Measurements from ENCODE around the gene IGFBP6. TPM values are rescaled to one million over a fixed set of nuclear protein-coding genes. Genes with fewer than 3 reads are reported as not detected.
"Not testable (repeated sequence)": the region's sequence is repeated elsewhere in the genome, so short reads cannot be mapped to it uniquely, and the experiment has no call there.

The IGFBP6 gene
- total RNA-seq, 1 donor from 2014 or later: 70.3 TPM

DNA sequence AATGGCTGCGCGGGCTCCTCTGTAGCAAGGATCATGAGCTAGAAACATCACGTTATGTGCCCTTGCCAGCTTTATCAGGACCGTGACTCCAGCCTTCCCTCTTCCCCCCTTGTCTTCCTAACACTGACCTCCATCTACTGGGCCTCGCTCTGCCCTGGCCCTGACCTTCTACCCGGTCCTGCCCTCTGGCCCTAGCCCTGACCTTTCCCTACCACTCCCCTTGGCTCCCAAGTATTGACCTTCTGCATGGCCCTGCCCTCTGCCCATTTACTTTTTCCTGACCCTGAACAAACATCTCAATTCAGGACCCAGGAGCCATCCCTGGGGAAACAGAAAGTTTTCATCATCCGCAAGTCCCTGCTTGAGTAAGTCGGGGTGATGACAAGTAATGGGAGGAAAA is 7.8 kb downstream of the IGFBP6 start:
- DNase-seq (ENCODE audit: low spot score in 2 of 2, unreplicated experiment in 2 of 2): no peak
- Mint-ChIP-seq H3K27me3 (ENCODE audit: low read depth) (no peaks in the 10 kb centered on the region), H3K27ac (no peak overlapping the region), H3K4me1 (peaks cover 8% of the 10 kb centered on the region), H3K4me3 (no peak overlapping the region), H3K9me3 (no peaks in the 10 kb centered on the region), H3K36me3 (peaks cover 4% of the 10 kb centered on the region)
- TF ChIP-seq, protein P1, sequence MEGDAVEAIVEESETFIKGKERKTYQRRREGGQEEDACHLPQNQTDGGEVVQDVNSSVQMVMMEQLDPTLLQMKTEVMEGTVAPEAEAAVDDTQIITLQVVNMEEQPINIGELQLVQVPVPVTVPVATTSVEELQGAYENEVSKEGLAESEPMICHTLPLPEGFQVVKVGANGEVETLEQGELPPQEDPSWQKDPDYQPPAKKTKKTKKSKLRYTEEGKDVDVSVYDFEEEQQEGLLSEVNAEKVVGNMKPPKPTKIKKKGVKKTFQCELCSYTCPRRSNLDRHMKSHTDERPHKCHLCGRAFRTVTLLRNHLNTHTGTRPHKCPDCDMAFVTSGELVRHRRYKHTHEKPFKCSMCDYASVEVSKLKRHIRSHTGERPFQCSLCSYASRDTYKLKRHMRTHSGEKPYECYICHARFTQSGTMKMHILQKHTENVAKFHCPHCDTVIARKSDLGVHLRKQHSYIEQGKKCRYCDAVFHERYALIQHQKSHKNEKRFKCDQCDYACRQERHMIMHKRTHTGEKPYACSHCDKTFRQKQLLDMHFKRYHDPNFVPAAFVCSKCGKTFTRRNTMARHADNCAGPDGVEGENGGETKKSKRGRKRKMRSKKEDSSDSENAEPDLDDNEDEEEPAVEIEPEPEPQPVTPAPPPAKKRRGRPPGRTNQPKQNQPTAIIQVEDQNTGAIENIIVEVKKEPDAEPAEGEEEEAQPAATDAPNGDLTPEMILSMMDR (IDR thresholded peaks at IDR 0.05; ENCODE audit: unreplicated experiment): no peak

DNA sequence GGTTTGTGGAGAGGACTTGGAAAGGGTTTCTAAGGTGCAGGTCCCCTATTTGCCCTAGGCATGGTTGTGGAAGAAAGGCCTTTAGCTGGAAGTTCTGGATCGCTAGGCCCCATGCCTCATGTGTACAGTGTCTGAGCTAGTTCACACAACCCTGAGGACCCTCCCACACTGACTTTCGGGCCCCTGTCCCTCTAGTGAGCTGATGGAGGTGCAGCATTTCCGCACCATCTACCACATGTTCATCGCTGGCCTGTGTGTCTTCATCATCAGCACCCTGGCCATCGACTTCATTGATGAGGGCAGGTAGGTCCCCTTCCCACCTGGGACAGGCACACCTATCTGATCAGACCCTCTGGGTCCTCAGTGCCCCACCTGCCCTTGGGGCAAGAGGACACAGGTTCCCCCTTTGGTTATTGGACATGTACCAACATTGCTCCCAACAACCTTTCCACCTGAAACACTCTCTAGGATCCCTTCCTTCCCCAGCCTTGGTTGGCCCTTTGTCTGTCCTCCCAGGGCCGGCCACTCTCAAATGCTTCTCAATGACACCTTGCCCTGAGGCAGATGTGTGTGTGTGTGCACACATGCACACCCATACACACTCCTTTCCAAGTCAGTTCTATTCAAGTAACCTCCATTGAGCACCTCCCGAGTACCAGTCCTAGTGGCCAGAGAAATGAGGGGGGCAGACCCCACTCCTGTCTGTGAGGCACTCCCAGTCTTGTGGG is 8.4 kb downstream of the IGFBP6 start:
- TF ChIP-seq, protein P1 (IDR thresholded peaks at IDR 0.05; ENCODE audit: unreplicated experiment): no peak
- Mint-ChIP-seq H3K4me3 (no peak overlapping the region), H3K9me3 (no peaks in the 10 kb centered on the region), H3K27ac (no peak overlapping the region), H3K36me3 (peaks cover 4% of the 10 kb centered on the region), H3K27me3 (ENCODE audit: low read depth) (no peaks in the 10 kb centered on the region), H3K4me1 (peaks cover 5% of the 10 kb centered on the region)
- DNase-seq (ENCODE audit: low spot score in 2 of 2, unreplicated experiment in 2 of 2): no peak

DNA sequence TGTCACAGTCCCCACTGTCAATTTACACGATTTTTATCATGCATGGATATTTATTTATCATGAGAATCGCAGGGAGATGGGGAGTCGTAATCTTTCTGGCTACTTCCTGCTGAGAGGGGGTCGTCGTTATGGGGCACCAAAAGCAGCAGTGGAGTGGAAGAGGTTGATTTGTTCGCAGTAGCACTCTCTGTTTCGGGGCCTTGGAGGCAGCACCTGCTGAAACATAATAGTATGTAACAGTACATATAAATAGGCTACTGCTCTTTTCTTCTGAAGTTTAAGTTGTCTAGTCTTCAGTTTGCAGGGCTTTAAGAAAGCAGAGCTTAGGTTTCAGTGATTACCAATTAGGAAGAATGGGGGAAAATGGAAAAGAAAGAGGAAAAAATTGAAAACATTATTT is 9.7 kb downstream of the IGFBP6 start:
- DNase-seq (ENCODE audit: low spot score in 2 of 2, unreplicated experiment in 2 of 2): no peak
- H3K4me3 Mint-ChIP-seq: no peak overlapping the region
- no peaks in the 10 kb centered on the region for H3K36me3 Mint-ChIP-seq
- TF ChIP-seq, protein P1 (IDR thresholded peaks at IDR 0.05; ENCODE audit: unreplicated experiment): no peak
- peaks cover 5% of the 10 kb centered on the region for H3K4me1 Mint-ChIP-seq
- H3K27ac Mint-ChIP-seq: no peak overlapping the region
- no peaks in the 10 kb centered on the region for H3K27me3 Mint-ChIP-seq (ENCODE audit: low read depth)
- H3K9me3 Mint-ChIP-seq: no peaks in the 10 kb centered on the region

DNA sequence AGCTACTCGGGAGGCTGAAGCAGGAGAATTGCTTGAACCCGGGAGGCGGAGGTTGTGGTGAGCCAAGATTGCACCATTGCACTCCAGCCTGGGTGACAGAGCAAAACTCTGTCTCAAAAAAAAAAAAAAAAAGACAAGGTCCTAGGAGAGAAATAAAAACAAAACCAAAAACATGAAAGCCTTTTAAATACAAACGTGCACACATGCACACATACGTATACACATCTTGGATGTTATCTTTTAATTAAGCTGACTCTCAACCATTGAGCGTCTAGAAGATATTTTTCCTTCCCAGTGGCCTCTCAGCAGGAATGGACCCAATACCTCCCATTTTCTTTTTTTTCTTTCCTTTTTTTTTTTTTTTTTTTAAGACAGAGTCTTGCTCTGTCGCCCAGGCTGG is 15.0 kb downstream of the IGFBP6 start:
- not testable (repeated sequence) for H3K4me3 Mint-ChIP-seq; H3K4me1 Mint-ChIP-seq; H3K9me3 Mint-ChIP-seq; H3K36me3 Mint-ChIP-seq; H3K27me3 Mint-ChIP-seq (ENCODE audit: low read depth); H3K27ac Mint-ChIP-seq; DNase-seq (ENCODE audit: low spot score in 2 of 2, unreplicated experiment in 2 of 2)

DNA sequence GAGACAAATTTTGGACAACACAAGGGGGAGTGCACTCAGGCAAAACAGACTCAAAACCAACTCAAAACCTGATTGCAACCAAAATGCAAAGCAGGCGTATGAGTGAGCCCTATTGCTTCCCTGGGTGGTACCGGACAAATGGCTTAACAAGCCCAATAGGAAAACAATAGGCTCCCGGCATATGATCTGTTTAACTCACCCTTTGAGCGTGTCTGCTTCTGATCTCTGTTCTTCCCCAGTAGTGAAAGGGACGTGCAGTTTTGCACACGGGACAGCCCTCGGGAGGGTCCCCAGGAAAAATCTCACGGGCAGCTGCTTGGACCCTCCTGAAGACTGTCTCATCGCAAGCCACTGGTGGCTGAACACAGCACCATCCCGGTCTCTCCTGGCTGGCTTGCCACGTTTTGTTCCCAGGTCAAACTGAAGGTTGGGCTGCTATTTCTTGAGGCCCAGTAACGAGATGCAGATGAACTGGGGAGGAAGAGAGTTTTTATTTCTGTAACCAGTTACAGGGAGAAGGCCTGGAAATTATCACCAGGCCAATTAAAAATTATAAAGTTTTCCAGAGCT is 15.8 kb downstream of the IGFBP6 start:
- TF ChIP-seq, protein P1 (IDR thresholded peaks at IDR 0.05; ENCODE audit: unreplicated experiment): no peak
- H3K36me3 Mint-ChIP-seq: no peaks in the 10 kb centered on the region
- H3K4me1 Mint-ChIP-seq: peaks cover 2% of the 10 kb centered on the region
- no peaks in the 10 kb centered on the region for H3K9me3 Mint-ChIP-seq
- H3K27me3 Mint-ChIP-seq (ENCODE audit: low read depth): no peaks in the 10 kb centered on the region
- peak in 1 of 2 experiments; percentile 29 for DNase-seq (ENCODE audit: low spot score in 2 of 2, unreplicated experiment in 2 of 2)
- peak overlapping the region; percentile 35 for H3K27ac Mint-ChIP-seq
- H3K4me3 Mint-ChIP-seq: no peak overlapping the region

DNA sequence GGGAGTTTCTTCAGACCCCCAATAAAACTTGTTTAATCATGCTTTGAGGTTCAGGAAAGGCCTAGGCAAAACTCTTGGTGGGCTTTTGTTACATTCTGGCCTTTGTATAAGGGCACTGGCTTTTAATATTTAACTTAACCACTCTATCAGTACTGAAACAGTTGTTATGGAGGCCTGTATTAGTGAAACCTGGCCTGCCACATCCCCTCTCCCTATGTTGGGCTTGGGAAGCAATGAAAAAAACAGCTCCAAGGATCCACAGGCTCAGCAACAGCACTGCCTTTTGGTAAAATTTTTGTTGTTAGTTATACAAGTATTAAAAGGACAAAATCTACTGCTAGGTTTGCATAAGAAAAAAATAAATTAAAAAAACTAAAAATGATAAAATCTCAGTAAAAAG is 16.5 kb downstream of the IGFBP6 start:
- Mint-ChIP-seq H3K27ac (peak overlapping the region; percentile 12), H3K4me1 (peaks cover 2% of the 10 kb centered on the region), H3K27me3 (ENCODE audit: low read depth) (no peaks in the 10 kb centered on the region), H3K36me3 (no peaks in the 10 kb centered on the region), H3K4me3 (no peak overlapping the region), H3K9me3 (no peaks in the 10 kb centered on the region)
- TF ChIP-seq, protein P1 (IDR thresholded peaks at IDR 0.05; ENCODE audit: unreplicated experiment): no peak
- DNase-seq (ENCODE audit: low spot score in 2 of 2, unreplicated experiment in 2 of 2): no peak

All from mesothelial cell of epicardium (in vitro differentiated cells).